ENCODE results near the gene GRM4. TPM values are rescaled to one million over a fixed set of nuclear protein-coding genes. Genes with fewer than 3 reads are reported as not detected.

GRM4 gene
- total RNA-seq, 1 experiment from 2014 or later, result not detected

GRCh38 chr6:34142061-34142998 is 3.6 kb downstream of the GRM4 start:
- H3K9me3 ChIP-seq (replicated peaks), result no peaks in the 10 kb centered on the region
- no peak overlapping the region for H3K27ac ChIP-seq
- no peak for DNase-seq (ENCODE audit: low read depth in 1 of 2, low spot score in 2 of 2)
- H3K4me3 ChIP-seq, result no peak overlapping the region
- H3K27me3 ChIP-seq (replicated peaks), result peaks cover 67% of the 10 kb centered on the region
- H3K36me3 ChIP-seq, result no peaks in the 10 kb centered on the region
- H3K4me1 ChIP-seq (replicated peaks), result peaks cover 22% of the 10 kb centered on the region

DNA sequence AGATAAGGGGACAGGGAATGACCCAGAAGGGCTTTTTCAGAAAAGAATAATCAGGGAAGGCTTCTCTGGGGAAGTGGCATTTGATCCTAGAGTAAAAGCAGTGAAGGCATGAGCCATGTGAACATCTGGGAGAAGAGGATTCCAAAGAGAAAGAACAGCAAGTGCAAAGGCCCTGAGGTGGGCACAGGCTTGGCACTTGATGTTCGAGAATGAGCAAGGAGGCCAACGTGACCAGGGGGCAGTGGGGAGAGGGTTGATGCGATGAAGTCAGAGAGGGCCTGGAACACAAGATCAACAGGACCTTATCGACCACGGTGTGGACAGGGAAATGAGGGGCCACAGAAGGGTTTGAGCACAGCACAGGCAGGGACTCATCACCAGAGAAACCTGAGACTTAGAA is 5.8 kb downstream of the GRM4 start:
- Histone ChIP-seq H3K4me1 (replicated peaks) (peaks cover 17% of the 10 kb centered on the region), H3K9me3 (replicated peaks) (no peaks in the 10 kb centered on the region), H3K4me3 (no peak overlapping the region), H3K36me3 (no peaks in the 10 kb centered on the region), H3K27ac (no peak overlapping the region), H3K27me3 (replicated peaks) (peaks cover 60% of the 10 kb centered on the region)
- DNase-seq (ENCODE audit: low read depth in 1 of 2, low spot score in 2 of 2), result no peak

- no peaks in the 10 kb centered on the region for H3K9me3 ChIP-seq (replicated peaks)
- H3K4me1 ChIP-seq (replicated peaks), result peaks cover 7% of the 10 kb centered on the region
- H3K27ac ChIP-seq, result no peak overlapping the region
- no peaks in the 10 kb centered on the region for H3K36me3 ChIP-seq
- H3K27me3 ChIP-seq (replicated peaks), result peaks cover 50% of the 10 kb centered on the region
- no peak for DNase-seq (ENCODE audit: low read depth in 1 of 2, low spot score in 2 of 2)
- no peak overlapping the region for H3K4me3 ChIP-seq
These were observed 6.9 kb downstream of the GRM4 start for GRCh38 chr6:34138914-34139510.

DNA sequence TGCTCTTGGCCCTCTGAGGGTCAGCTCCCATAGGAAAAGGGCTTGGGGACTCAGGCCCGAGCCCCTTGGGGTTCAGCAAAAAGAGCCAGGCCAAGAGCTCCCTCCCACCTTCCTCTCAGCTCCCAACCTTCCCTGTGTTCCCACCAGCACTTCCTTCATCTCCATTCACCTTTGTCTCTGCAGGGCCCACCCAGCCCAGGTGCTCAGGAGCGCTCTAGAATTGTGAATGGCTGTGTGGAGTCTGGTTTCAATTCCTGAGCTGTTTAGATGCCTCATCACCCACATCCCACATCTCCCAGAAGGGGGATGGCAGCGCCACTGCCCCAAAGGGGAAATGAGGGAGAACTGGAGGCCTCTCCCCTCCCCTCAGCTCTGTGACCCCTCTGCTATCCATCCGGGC is 7.7 kb downstream of the GRM4 start:
- peaks cover 42% of the 10 kb centered on the region for H3K27me3 ChIP-seq (replicated peaks)
- no peak overlapping the region for H3K4me3 ChIP-seq
- H3K4me1 ChIP-seq (replicated peaks), result no peaks in the 10 kb centered on the region
- H3K36me3 ChIP-seq, result no peaks in the 10 kb centered on the region
- DNase-seq (ENCODE audit: low read depth in 1 of 2, low spot score in 2 of 2), result no peak
- no peak overlapping the region for H3K27ac ChIP-seq
- H3K9me3 ChIP-seq (replicated peaks), result no peaks in the 10 kb centered on the region

DNA sequence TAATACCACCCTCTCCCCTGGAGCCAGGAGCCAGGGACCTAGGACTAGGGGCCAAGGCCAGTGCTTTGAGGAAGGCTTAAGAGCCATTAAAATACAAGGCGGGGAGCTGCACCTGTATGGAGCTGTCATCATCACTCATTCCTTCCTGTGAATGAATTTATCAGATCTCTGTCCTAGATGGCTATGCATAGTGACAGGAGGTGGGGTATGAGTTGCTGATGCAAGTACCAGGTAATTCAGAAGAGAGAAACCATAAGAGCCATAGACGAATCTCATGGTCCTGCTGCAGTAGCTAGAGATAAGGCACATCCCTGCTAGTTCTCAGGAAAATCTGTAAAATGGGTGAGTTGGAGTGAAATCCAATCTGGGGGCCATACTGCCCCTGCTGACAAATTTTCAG is 10.3 kb downstream of the GRM4 start:
- no peak for DNase-seq (ENCODE audit: low read depth in 1 of 2, low spot score in 2 of 2)
- no peaks in the 10 kb centered on the region for H3K36me3 ChIP-seq
- H3K27ac ChIP-seq, result no peak overlapping the region
- no peaks in the 10 kb centered on the region for H3K9me3 ChIP-seq (replicated peaks)
- H3K4me1 ChIP-seq (replicated peaks), result no peaks in the 10 kb centered on the region
- H3K4me3 ChIP-seq, result no peak overlapping the region
- H3K27me3 ChIP-seq (replicated peaks), result peaks cover 28% of the 10 kb centered on the region

- Histone ChIP-seq H3K36me3 (no peaks in the 10 kb centered on the region), H3K27me3 (replicated peaks) (peaks cover 9% of the 10 kb centered on the region; the same call in 1 of the 2 replicates), H3K27ac (no peak overlapping the region), H3K4me1 (replicated peaks) (no peaks in the 10 kb centered on the region), H3K9me3 (replicated peaks) (no peaks in the 10 kb centered on the region), H3K4me3 (no peak overlapping the region)
- no peak for DNase-seq (ENCODE audit: low read depth in 1 of 2, low spot score in 2 of 2)
These were observed 13.3 kb downstream of the GRM4 start for GRCh38 chr6:34132486-34133185.

- H3K27ac ChIP-seq, result no peak overlapping the region
- H3K4me3 ChIP-seq, result no peak overlapping the region
- H3K27me3 ChIP-seq (replicated peaks), result peaks cover 5% of the 10 kb centered on the region; the same call in 1 of the 2 replicates
These were observed 14.3 kb downstream of the GRM4 start for GRCh38 chr6:34131326-34132290.

DNA sequence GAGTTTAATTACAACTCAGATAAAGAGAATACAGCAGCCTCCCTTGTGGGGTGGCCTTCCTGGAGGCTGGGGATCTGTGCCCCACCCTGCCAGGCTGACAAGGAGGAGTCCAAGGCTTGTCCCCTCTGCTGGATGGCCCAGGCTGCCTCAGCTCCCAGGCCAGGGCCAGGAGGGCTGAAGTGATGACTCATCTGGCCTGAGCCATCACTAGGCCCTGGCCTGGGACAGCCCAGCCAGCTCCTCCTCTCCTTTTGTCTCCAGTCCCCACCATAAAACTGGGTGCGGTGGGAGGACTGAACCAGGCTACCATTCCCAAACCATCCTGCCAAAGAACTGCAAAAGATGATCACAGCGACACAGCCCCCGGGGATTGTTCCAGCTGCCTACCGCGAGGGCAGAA is 15.0 kb downstream of the GRM4 start:
- DNase-seq (ENCODE audit: low read depth in 1 of 2, low spot score in 2 of 2), result no peak
- Histone ChIP-seq H3K4me3 (no peak overlapping the region), H3K36me3 (no peaks in the 10 kb centered on the region), H3K27me3 (replicated peaks) (peaks cover 1% of the 10 kb centered on the region; the same call in 1 of the 2 replicates), H3K4me1 (replicated peaks) (no peaks in the 10 kb centered on the region), H3K9me3 (replicated peaks) (no peaks in the 10 kb centered on the region), H3K27ac (no peak overlapping the region)

More at GRCh38 chr6:34131326-34132290, 14.3 kb downstream of the GRM4 start:
- no peaks in the 10 kb centered on the region for H3K9me3 ChIP-seq (replicated peaks)
- no peaks in the 10 kb centered on the region for H3K4me1 ChIP-seq (replicated peaks)
- no peaks in the 10 kb centered on the region for H3K36me3 ChIP-seq
- DNase-seq (ENCODE audit: low read depth in 1 of 2, low spot score in 2 of 2), result no peak

DNA sequence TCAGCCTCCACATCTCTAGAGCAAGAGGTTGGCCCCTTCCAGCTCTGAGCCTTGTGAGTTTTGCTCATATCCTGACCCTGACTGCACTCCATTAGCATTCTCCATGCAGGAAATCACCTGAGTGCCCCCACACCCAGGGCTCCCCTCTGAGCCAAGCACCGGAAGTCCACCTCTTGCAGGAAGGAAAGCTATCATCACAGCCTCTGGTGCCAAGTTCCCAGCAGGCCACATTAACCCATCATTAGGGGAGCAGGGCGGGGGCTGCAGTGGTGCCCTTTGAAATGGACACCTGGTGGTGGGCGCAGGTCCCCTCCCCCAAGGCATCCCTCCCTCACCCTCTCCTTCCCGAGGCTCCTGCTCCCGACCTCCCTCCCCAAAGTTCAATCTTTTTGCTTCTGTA is 16.1 kb downstream of the GRM4 start:
- H3K4me1 ChIP-seq (replicated peaks), result no peaks in the 10 kb centered on the region
- no peak for DNase-seq (ENCODE audit: low read depth in 1 of 2, low spot score in 2 of 2)
- no peaks in the 10 kb centered on the region for H3K36me3 ChIP-seq
- no peak overlapping the region for H3K4me3 ChIP-seq
- no peak overlapping the region for H3K27ac ChIP-seq
- no peaks in the 10 kb centered on the region for H3K27me3 ChIP-seq (replicated peaks)
- no peaks in the 10 kb centered on the region for H3K9me3 ChIP-seq (replicated peaks)

- no peaks in the 10 kb centered on the region for H3K9me3 ChIP-seq (replicated peaks)
- no peak overlapping the region for H3K27ac ChIP-seq
- H3K36me3 ChIP-seq, result no peaks in the 10 kb centered on the region
- H3K4me3 ChIP-seq, result no peak overlapping the region
- DNase-seq (ENCODE audit: low read depth in 1 of 2, low spot score in 2 of 2), result no peak
- H3K27me3 ChIP-seq (replicated peaks), result 0 out of 2 replicates have a peak, but pooled peaks cover 7% of the 10 kb centered on the region
- no peaks in the 10 kb centered on the region for H3K4me1 ChIP-seq (replicated peaks)
These were observed 17.8 kb downstream of the GRM4 start for GRCh38 chr6:34128045-34128444.

DNA sequence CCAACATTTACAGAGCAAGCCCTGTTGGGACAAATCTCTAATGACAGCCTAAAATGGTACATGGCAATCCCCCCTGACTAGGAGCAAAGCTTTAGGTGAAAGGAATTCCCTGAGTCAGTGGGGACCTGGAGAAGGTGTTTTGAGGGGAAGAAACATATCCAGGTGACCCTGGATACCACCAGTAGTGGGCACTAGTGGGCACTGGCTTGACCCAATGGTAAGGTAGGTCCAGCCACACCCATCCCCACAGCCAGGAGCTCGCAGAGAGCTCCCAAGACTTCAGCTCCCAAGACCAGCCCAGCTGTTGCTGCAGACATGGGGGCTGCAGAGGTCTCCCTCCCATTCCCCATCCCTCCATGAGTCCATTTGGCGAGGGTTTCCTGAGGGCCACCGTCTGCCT is 19.5 kb downstream of the GRM4 start:
- no peak overlapping the region for H3K4me3 ChIP-seq
- no peak for DNase-seq (ENCODE audit: low read depth in 1 of 2, low spot score in 2 of 2)
- no peaks in the 10 kb centered on the region for H3K9me3 ChIP-seq (replicated peaks)
- no peaks in the 10 kb centered on the region for H3K36me3 ChIP-seq
- no peaks in the 10 kb centered on the region for H3K4me1 ChIP-seq (replicated peaks)
- H3K27ac ChIP-seq, result no peak overlapping the region
- 0 out of 2 replicates have a peak, but pooled peaks cover 7% of the 10 kb centered on the region for H3K27me3 ChIP-seq (replicated peaks)

DNA sequence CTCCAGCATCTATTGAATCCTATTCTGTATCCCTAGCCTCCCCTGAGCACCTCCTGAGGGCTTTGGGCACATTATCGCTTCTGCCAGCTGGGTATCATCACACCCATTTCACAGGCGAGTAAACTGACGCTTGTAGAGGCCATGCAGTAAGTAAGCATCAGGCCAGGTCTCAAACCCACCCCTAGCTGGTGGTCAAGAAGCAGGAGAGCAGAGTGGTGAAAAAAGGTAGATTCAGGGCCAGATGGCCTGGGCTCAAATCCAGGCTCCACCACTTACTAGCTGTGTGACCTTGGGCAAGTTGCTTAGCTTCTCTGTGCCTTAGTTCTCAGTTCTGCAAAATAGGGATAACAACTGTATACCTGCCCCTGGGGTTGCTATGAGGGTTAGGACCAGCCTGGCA is 19.9 kb downstream of the GRM4 start:
- DNase-seq (ENCODE audit: low read depth in 1 of 2, low spot score in 2 of 2), result no peak
- H3K36me3 ChIP-seq, result no peaks in the 10 kb centered on the region
- H3K27me3 ChIP-seq (replicated peaks), result peaks cover 11% of the 10 kb centered on the region
- no peak overlapping the region for H3K27ac ChIP-seq
- H3K4me1 ChIP-seq (replicated peaks), result no peaks in the 10 kb centered on the region
- H3K9me3 ChIP-seq (replicated peaks), result no peaks in the 10 kb centered on the region
- H3K4me3 ChIP-seq, result no peak overlapping the region

Measured in SJSA1 (cell line).